Activated T-helper 1 cell treated with anti-CD3 and anti-CD28 coated beads, Interleukin-2, amount 50 U/mL, for 16 hours (primary cell): ENCODE results near the gene GRHL1.

Experiments
- DNase-seq, 2 donors: peaks; one replicate each; pipeline ENCODE4 v3.0.0-alpha.2; 2020; ENCODE audit warnings: low read depth in 1 of 2, low spot score in 1 of 2

The GRHL1 gene

GRCh38 chr2:9993488-9994165, 42.1 kb downstream of the GRHL1 start:
- no peak for DNase-seq

- no peak for DNase-seq
These were observed 43.0 kb downstream of the GRHL1 start for GRCh38 chr2:9994462-9994861.

GRCh38 chr2:9995059-9995458, 43.6 kb downstream of the GRHL1 start:
- no peak for DNase-seq

GRCh38 chr2:9996321-9996720, 44.8 kb downstream of the GRHL1 start:
- no peak for DNase-seq

- no peak for DNase-seq
These were observed 46.4 kb downstream of the GRHL1 start for GRCh38 chr2:9997936-9998335.

GRCh38 chr2:9998916-9999654, 47.6 kb downstream of the GRHL1 start:
- no peak for DNase-seq

- DNase-seq, result no peak
These were observed 48.2 kb downstream of the GRHL1 start for GRCh38 chr2:9999693-10000092.

- no peak for DNase-seq
These were observed 49.0 kb downstream of the GRHL1 start for GRCh38 chr2:10000541-10000940.

GRCh38 chr2:10001586-10001985, 50.1 kb downstream of the GRHL1 start:
- no peak for DNase-seq

GRCh38 chr2:10002109-10002508, 50.6 kb downstream of the GRHL1 start:
- DNase-seq, result no peak

- DNase-seq, result no peak
These were observed 51.2 kb downstream of the GRHL1 start for GRCh38 chr2:10002681-10003080.

- no peak for DNase-seq
These were observed 52.0 kb downstream of the GRHL1 start for GRCh38 chr2:10003206-10004125.

- DNase-seq, result no peak
These were observed 52.9 kb downstream of the GRHL1 start for GRCh38 chr2:10004401-10004800.

GRCh38 chr2:10004836-10005235, 53.3 kb downstream of the GRHL1 start:
- no peak for DNase-seq

GRCh38 chr2:10005461-10006235, 54.2 kb downstream of the GRHL1 start:
- DNase-seq, result no peak

- DNase-seq, result no peak
These were observed 55.0 kb downstream of the GRHL1 start for GRCh38 chr2:10006236-10007161.

- no peak for DNase-seq
These were observed 55.9 kb downstream of the GRHL1 start for GRCh38 chr2:10007435-10007834.

- no peak for DNase-seq
These were observed 56.7 kb downstream of the GRHL1 start for GRCh38 chr2:10007921-10008808.

GRCh38 chr2:10008809-10009176, 57.3 kb downstream of the GRHL1 start:
- DNase-seq, result no peak
